ENCODE results near the gene INPP1.

DNA sequence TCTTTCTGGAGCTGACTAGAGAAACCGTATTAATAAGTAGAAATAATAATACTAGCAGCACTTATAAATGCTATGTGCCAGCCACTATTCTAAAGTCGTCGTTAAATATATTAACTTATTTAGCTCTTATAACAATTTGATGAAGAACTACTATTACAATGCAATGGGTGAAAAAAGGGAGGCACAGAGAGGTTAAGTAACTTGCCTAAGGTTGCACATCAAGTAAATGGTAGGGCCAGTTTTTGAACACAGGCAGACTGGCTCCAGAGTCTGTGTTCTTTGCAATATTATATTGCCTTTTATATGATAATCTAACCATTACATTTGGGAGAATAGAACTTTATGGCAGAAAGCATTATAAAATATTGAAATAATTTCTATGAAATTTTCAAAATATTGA is 17.6 kb downstream of the INPP1 start:
- no peak for TF ChIP-seq POLR2AphosphoS5 (IDR thresholded peaks at IDR 0.05; ENCODE audit: low read depth, low read length)
- TF ChIP-seq, protein P1, sequence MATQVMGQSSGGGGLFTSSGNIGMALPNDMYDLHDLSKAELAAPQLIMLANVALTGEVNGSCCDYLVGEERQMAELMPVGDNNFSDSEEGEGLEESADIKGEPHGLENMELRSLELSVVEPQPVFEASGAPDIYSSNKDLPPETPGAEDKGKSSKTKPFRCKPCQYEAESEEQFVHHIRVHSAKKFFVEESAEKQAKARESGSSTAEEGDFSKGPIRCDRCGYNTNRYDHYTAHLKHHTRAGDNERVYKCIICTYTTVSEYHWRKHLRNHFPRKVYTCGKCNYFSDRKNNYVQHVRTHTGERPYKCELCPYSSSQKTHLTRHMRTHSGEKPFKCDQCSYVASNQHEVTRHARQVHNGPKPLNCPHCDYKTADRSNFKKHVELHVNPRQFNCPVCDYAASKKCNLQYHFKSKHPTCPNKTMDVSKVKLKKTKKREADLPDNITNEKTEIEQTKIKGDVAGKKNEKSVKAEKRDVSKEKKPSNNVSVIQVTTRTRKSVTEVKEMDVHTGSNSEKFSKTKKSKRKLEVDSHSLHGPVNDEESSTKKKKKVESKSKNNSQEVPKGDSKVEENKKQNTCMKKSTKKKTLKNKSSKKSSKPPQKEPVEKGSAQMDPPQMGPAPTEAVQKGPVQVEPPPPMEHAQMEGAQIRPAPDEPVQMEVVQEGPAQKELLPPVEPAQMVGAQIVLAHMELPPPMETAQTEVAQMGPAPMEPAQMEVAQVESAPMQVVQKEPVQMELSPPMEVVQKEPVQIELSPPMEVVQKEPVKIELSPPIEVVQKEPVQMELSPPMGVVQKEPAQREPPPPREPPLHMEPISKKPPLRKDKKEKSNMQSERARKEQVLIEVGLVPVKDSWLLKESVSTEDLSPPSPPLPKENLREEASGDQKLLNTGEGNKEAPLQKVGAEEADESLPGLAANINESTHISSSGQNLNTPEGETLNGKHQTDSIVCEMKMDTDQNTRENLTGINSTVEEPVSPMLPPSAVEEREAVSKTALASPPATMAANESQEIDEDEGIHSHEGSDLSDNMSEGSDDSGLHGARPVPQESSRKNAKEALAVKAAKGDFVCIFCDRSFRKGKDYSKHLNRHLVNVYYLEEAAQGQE (IDR thresholded peaks at IDR 0.05; ENCODE audit: insufficient read depth in 1 of 2, low read depth in 2 of 2, low read length in 2 of 2), result no peak
- TF ChIP-seq TAF1 (IDR thresholded peaks at IDR 0.05; ENCODE audit: borderline replicate concordance, insufficient read depth, low read length), result no peak
- TF ChIP-seq SIN3A (IDR thresholded peaks at IDR 0.05; ENCODE audit: borderline replicate concordance, insufficient read depth, low read length), result no peak
